Occipital lobe (tissue), 2 donors: Measurements from ENCODE around the gene VNN1. TPM values are rescaled to one million over a fixed set of nuclear protein-coding genes. Genes with fewer than 3 reads are reported as not detected.

Experiments
- DNase-seq: peaks from one replicate; lab custom pipeline; 2025; lab: John Stamatoyannopoulos, UW
- total RNA-seq: library from RNA; depleted of rRNA; stranded (reverse); fragments of >200 nt; gene quantifications from one replicate; pipeline ENCODE4 v1.2.3, GENCODE V29; 2014

The VNN1 gene, protein sequence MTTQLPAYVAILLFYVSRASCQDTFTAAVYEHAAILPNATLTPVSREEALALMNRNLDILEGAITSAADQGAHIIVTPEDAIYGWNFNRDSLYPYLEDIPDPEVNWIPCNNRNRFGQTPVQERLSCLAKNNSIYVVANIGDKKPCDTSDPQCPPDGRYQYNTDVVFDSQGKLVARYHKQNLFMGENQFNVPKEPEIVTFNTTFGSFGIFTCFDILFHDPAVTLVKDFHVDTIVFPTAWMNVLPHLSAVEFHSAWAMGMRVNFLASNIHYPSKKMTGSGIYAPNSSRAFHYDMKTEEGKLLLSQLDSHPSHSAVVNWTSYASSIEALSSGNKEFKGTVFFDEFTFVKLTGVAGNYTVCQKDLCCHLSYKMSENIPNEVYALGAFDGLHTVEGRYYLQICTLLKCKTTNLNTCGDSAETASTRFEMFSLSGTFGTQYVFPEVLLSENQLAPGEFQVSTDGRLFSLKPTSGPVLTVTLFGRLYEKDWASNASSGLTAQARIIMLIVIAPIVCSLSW
- not detected for total RNA-seq

DNA sequence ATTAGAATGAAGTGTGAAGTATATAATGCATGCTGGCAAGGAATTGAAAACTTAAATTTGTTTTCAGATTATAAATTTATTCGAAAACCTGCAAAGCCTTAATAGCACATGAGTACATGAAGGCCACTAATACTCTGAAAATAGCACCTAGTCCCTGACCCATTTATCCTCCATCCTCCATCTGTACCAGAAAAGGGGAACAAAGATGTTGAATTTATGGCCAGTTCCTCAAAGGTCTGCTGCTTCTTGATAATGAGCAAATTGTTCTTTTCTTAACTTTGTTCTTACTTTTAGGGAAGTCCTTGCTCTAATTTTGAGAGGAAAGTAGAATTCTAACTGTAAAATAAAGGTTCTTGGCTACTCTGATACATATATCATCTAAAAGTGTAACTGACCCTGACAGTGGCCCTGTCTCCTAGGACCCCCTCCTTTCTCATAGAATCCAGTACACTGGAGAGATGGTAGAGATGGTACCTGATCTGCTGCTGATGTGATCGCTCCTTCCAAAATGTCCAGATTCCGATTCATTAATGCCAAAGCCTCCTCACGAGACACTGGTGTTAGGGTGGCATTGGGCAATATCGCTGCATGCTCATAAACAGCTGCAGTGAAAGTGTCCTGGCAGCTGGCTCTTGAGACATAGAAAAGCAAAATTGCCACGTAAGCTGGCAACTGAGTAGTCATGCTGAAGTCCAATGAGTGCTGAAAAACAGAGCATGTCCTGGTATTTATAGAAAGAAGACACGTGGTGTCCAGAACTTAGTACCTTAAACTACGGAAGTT is at the start of gene VNN1:
VNN1 (minus strand) TSS at position 704 of the 783 bp plus-strand sequence; CDS start at position 684, 20 bp downstream.
- no peak for DNase-seq

GRCh38 chr6:132763269-132763668 is 49.4 kb upstream of the VNN1 start:
- no peak for DNase-seq

GRCh38 chr6:132760256-132760655 is 46.4 kb upstream of the VNN1 start:
- DNase-seq = no peak

DNA sequence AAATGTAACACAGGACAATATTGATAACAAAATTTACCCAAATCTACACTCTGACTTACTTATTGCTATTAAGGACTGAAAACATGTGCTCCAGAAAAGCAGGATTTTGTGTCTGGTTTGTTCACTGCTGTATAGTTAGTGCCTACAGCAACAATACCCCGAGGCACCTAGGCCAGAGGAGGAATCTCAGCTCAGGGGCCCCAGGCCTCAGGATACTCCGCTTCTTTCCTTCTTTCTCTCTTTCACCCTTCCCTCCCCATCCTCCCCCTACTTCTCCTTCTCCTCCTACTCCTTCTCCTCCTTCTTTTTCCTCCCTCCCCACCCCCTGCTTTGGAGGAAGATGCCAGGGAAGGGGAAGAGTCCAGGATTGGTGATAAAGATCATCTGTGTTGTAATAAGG is 44.8 kb upstream of the VNN1 start:
- no peak for DNase-seq

DNA sequence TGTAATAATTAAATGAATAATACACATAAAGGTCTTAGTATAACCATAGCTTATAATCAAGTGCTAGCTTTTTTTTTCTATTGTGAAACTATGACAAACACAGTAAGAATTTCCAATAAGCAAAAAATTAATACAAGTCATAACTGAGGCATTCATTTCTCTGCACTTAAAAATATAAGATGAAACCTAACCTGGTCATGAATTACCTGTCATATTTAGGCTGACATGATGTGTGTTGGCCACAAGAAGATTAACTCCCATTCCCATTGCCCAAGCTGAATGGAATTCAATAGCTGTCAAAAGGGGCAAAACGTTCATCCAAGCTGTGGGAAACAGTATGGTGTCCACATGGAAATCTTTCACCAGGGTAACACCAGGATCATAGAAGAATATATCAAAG is 38.4 kb upstream of the VNN1 start:
- DNase-seq = no peak

DNA sequence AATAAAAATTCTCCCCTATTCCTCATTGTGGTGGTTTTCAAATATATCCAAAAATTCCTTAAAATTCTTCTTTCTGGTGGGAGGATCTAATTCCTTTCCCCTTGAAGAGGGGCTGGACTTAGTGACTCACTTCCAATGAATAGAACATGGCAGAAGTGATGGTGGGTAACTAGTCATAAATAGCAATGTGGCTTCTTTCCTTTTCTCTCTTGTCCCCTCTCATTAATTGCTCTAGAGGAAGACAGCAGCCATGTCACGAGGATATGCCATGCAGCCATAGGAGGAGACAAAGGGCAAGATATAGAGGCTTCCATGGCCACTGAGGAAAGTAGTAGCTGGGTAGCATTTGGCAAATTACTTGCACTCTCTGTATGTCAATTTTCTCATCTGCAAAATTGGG is 38.0 kb upstream of the VNN1 start:
- no peak for DNase-seq

- no peak for DNase-seq
Observed at GRCh38 chr6:132751306-132751705, 37.5 kb upstream of the VNN1 start.

GRCh38 chr6:132750455-132751248 is 36.8 kb upstream of the VNN1 start:
- DNase-seq = no peak

GRCh38 chr6:132749111-132749510 is 35.3 kb upstream of the VNN1 start:
- DNase-seq = no peak

GRCh38 chr6:132748446-132748845 is 34.6 kb upstream of the VNN1 start:
- DNase-seq = no peak

DNA sequence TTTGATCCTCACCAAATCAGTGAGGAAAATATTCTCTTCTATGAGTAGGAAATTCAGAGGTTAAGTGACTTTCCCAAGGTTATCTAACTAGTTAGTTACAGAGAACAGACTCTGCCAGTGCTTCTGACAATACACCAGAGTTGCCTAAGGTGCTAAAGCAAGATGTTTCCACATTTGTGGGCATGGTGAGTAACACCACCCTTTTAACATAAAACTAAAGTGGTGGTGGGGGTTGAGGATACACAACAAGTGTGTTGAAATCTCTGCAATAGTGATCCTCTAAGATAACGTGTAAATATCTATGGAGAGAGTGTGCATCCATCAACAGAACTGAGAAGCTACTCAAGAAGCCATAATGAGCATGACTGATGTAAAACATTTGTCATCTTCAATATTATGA is 32.2 kb upstream of the VNN1 start:
- DNase-seq = no peak

DNA sequence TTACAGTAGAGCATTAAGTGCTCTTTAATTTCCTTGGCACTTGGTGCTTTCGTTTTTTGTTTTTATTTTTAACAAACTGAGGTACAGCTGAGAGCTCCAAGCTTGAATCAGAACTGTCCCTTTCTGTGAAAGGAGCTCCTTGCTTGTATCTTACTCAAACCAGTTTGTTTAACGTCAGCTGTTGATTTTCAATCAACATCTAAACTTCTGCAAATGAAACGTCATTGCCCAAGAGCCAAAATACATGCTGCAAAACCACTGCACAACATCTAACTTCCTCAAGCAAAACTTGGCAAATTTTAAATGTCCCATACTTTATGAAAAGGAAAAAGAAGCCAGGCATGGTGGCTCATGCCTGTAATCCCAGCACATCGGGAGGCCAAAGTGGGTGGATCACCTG is 28.6 kb upstream of the VNN1 start:
- no peak for DNase-seq

DNA sequence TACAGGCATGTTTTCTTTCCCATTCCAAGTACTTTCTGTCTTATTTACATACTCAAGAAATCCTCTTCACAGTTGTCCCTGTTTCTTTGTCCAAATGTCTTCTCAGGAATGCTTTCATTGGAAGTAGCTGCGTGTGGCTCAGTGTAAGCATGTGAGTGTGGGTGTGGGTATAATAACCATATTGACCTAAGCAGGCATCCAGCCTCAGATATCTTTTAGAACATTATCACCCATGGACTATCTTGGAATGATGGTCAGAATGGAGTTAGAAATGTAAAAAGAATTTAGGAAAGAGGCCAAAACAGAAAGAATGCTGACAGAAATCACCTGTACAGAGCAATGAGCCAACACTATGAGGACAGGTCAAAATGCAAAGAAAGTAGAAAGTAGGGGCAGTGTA is 27.4 kb upstream of the VNN1 start:
- DNase-seq = no peak

- no peak for DNase-seq
Observed at GRCh38 chr6:132736239-132736638, 22.4 kb upstream of the VNN1 start.

DNA sequence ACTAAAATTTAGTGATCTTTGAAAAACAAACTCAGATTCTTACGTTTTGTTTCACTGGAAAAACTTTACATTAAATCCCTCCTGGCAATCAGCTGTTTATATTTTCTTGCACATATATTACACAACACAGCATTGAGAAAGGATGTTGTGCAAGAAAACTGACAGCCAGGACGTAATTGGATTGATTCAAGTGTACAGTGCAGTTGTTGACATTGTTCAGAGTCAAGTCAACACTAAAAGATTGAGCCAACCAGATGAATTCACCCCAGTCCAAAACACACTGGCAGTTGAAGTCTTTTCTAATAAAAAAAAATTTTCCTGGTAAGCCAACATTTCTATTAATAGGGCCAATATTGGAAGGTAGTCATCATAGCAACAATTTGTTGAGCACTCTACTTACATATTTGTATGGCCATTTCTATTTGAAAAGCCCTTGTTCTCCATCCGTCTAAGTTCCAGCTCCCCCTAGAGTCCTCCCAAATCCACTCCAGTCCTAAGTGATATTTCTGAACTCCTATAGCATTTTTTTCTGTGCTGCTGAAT is 20.9 kb upstream of the VNN1 start:
- DNase-seq = no peak

DNA sequence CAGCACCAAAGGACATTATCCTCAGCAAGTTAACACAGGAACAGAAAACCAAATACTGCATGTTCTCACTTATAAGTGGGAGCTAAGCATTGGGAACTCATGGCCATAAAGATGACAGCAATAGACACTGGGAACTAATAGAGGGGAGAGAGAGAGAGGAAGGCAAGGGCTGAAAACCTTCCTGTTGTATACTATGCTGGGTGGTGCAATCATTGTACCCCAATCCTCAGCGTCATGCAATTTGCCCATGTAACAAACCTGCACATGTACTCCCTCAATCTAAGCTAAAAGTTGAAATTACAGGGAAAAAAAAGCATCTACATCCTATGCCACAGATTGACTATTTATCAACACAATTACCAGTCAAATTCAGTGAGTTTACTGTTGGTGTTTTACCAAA is 20.0 kb upstream of the VNN1 start:
- no peak for DNase-seq

DNA sequence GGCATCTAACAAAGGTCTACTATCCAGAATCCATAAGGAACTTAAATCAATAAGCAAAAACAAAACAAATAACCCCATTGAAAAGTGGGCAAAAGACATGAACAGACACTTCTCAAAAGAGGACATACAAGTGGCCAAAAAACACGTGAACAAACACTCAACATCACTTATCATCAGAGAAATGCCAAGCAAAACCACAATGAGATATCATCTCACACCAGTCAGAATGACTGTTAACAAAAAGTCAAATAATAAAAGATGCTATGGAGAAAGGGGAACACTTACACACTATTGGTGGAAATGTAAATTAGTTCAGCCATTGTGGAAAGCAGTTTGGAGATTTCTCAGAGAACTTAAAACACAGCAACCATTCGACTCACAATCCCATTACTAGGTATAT is 19.4 kb upstream of the VNN1 start:
- no peak for DNase-seq

GRCh38 chr6:132731086-132731485 is 17.2 kb upstream of the VNN1 start:
- DNase-seq = no peak

GRCh38 chr6:132730560-132730959 is 16.7 kb upstream of the VNN1 start:
- no peak for DNase-seq

GRCh38 chr6:132728616-132729015 is 14.8 kb upstream of the VNN1 start:
- no peak for DNase-seq

DNA sequence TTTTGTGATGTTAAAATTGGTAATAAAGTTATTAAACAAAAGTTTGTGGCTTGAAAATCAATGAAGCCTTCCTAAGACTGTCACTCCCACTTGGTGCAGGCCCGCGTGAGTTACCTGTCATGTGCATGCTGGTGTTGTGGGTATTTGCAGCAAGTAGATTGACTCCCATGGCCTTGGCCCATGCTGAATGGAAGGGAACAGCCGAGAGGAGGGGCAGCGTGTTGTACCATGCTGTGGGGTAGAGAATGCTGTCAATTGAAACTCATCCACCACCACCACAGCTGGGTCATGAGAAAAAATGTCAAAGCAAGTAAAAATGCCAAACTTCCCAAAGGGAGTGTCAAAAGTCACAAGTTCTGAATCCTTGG is 12.7 kb upstream of the VNN1 start:
- no peak for DNase-seq
